AG04450 (cell line): ENCODE results near the gene OTUB2. TPM values are rescaled to one million over a fixed set of nuclear protein-coding genes. Genes with fewer than 3 reads are reported as not detected.
"Not testable (repeated sequence)": the region's sequence is repeated elsewhere in the genome, so short reads cannot be mapped to it uniquely, and the experiment has no call there.

Experiments
- CTCF ChIA-PET: fragments of 300-600, 350-600 bp; formaldehyde crosslinking; extraction: SDS; loops from one replicate; lab custom pipeline; 2022; ENCODE audit warnings: antibody characterized with exemption, inconsistent platforms; lab: Charles Lee
- POLR2A ChIA-PET: fragments of 350-600 bp; formaldehyde crosslinking; extraction: SDS; loops from one replicate; lab custom pipeline; 2021; ENCODE audit warnings: antibody characterized with exemption, inconsistent platforms; lab: Yijun Ruan, JAX
- DNase-seq: peaks from one replicate; pipeline ENCODE4 v3.0.0-alpha.2; 2011; ENCODE audit warnings: low read depth, low spot score
- H3K27ac ChIP-seq: one replicate; pipeline ENCODE4 v1.5.1; 2012; ENCODE audit warnings: low read depth, low read length, control low read depth
- H3K27me3 ChIP-seq: one replicate; pipeline ENCODE4 v1.6.0; 2012; ENCODE audit warnings: low read length; ENCODE audit not compliant: control insufficient read depth, insufficient read depth
- H3K4me3 ChIP-seq: 2 replicates; pipeline ENCODE4 v1.5.1; 2011; ENCODE audit warnings: mild to moderate bottlenecking, low read depth, low read length, control low read depth
- H3K9me3 ChIP-seq: 2 replicates; pipeline ENCODE4 v1.5.1; 2012; ENCODE audit warnings: low read length; ENCODE audit not compliant: control insufficient read depth, insufficient read depth
- polyA plus RNA-seq: library from polyadenylated mRNA; depleted of rRNA; stranded (reverse); fragments of >200 nt; gene quantifications from 2 replicates; pipeline ENCODE4 v1.2.3, GENCODE V29; 2011
- TF ChIP-seq, protein P1 (sequence below): IDR thresholded peaks from 2 replicates; pipeline ENCODE4 v1.5.1; 2011; ENCODE audit warnings: low read depth, low read length, control low read depth, inconsistent platforms

OTUB2 gene
- polyA plus RNA-seq, 1 experiment, result 2.3 TPM

DNA sequence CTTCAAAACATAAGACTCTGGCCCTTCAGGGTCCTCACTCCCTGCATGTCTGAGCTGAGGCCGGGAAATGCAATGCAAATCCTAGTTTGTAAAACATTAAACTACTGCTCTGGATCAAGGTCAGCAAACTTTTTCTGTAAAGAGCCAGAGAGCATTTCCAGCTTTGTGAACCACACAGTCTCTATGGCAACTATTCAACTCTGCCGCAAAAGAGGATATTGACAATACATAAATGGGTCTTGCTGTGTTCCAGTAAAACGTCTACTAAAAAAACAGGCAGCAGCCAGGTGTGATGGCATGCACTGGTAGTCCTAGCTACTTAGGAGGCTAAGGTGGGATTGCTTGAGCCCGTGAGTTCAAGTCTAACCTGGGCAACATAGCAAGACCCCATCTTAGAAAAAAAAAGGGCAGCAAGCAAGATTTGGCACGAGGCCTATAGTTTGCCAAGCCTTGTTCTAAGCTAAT, 32.6 kb downstream of the OTUB2 start:
- ChIA-PET CTCF (interaction anchor here (1.1 to 4.1 kb wide), 4 partner anchors 22 to 119 kb away, joined by 4 to 18 read pairs (median 8); no protein-coding TSS in a partner anchor), POLR2A (no interaction called here)
- no peak overlapping the region for H3K27ac ChIP-seq
- TF ChIP-seq, protein P1, sequence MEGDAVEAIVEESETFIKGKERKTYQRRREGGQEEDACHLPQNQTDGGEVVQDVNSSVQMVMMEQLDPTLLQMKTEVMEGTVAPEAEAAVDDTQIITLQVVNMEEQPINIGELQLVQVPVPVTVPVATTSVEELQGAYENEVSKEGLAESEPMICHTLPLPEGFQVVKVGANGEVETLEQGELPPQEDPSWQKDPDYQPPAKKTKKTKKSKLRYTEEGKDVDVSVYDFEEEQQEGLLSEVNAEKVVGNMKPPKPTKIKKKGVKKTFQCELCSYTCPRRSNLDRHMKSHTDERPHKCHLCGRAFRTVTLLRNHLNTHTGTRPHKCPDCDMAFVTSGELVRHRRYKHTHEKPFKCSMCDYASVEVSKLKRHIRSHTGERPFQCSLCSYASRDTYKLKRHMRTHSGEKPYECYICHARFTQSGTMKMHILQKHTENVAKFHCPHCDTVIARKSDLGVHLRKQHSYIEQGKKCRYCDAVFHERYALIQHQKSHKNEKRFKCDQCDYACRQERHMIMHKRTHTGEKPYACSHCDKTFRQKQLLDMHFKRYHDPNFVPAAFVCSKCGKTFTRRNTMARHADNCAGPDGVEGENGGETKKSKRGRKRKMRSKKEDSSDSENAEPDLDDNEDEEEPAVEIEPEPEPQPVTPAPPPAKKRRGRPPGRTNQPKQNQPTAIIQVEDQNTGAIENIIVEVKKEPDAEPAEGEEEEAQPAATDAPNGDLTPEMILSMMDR, result no peak
- no peak for DNase-seq
- H3K4me3 ChIP-seq, result no peak overlapping the region
- no peaks in the 10 kb centered on the region for H3K9me3 ChIP-seq
- H3K27me3 ChIP-seq, result no peaks in the 10 kb centered on the region

DNA sequence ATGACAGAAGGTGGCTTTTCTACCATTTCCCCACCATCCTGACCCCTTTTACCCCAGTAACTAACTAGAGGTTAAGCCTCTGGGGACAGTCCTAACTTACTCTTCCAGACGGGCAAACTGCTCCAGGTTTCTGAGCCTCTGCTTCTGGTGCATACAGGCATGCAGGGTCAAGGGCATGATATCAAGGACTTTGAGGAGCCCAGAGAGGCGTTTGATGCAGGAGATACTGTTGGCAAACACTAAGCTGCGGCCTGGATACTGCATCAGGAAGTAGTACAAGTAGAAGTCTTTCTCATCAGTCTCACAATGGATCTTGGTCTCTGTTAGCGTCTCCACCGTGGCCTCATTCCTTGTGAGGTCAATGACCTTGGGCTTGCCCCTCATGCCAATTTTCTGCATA, 33.9 kb downstream of the OTUB2 start:
- TF ChIP-seq, protein P1, result no peak
- Histone ChIP-seq H3K9me3 (no peaks in the 10 kb centered on the region), H3K27me3 (no peaks in the 10 kb centered on the region), H3K27ac (no peak overlapping the region), H3K4me3 (no peak overlapping the region)
- POLR2A ChIA-PET, result no interaction called here
- CTCF ChIA-PET, result interaction anchor here (1.8 kb wide), 1 partner anchor 120 kb away, joined by 4 read pairs; no protein-coding TSS in a partner anchor
- DNase-seq, result no peak

DNA sequence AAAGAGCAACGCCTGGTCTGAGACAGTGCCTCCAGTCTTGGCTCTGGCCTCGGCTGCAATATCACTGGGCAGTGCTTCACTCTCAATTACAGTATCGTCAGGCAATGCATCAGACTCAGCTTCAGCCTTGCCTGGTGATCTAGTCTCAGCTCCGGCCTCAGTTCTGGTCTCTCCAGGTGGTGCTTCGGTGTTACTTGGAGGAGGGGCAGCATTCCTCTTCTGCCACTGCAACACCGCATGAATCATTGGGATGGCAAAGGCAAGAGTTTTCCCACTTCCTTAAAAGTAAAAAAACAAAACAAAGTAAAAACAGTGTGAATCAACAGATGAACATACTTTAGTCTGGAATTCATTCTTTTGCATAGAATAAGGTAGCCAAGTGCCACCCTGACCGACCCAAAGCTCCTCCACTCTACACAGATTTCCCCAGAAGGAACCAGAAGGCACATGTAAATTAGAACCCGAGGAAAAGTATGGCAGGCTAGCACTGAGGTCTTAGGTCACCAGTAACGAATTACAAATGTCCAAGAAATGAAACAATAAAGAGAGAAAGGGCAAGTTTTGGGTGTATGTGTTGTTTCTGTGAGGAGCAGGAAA, 36.3 kb downstream of the OTUB2 start:
- DNase-seq, result no peak
- TF ChIP-seq, protein P1, result no peak
- Histone ChIP-seq H3K27me3 (no peaks in the 10 kb centered on the region), H3K4me3 (no peak overlapping the region), H3K9me3 (no peaks in the 10 kb centered on the region), H3K27ac (peak overlapping the region; percentile 25)
- ChIA-PET POLR2A (no interaction called here), CTCF (interaction anchor here (1.3 to 1.6 kb wide), 3 partner anchors 26 to 74 kb away, joined by 7 to 8 read pairs (median 8); no protein-coding TSS in a partner anchor)

DNA sequence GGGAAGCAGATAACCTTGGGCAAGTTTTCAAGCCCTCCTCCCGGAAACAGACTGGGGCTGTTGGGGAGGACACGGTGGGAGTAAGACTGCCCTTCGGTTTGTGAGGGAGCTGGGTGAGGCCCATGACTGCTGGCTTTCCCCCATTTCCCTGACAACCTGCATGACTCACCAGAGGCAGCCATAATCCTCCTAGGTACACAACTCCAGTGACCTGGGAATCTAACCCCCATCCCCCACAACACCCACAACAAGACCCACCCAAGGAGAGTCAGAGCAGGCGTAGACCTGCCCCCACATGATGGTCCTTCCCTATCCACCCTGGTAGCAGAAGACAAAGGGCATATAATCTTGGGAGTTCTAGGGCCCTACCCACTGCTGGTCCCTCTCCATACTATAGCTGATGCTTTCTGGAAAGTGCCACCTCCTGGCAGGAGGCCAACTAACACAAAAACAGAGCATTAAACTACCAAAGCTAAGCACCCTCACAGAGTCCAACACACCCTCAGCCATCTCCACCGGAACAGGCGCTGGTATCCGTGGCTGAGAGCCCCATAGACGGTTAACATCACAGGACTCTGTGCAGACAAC, 40.0 kb downstream of the OTUB2 start:
- TF ChIP-seq, protein P1, result no peak
- ChIA-PET CTCF (interaction anchor here (0.9 to 1.3 kb wide), 3 partner anchors 15 to 70 kb away, joined by 3 to 4 read pairs (median 4); no protein-coding TSS in a partner anchor), POLR2A (no interaction called here)

DNA sequence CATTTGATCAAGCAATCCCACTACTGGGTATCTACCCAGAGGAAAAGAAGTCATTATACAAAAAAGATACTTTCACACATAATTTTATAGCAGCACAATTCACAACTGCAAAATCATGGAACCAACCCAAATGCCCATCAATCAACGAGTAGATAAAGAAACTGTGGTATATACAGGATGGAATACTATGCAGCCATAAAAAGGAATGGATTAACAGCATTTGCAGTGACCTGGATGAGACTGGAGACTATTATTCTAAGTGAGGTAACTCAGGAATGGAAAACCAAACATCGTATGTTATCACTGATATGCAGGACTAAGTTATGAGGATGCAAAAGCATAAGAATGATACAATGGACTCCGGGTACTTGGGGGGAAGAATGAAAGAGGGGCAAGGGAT, 45.9 kb downstream of the OTUB2 start:
- peaks cover 14% of the 10 kb centered on the region for H3K9me3 ChIP-seq
- H3K27me3 ChIP-seq, DNase-seq, POLR2A ChIA-PET, CTCF ChIA-PET, H3K4me3 ChIP-seq, H3K27ac ChIP-seq: not testable (repeated sequence)

More for the DNA sequence above, 40.0 kb downstream of the OTUB2 start:
- Histone ChIP-seq H3K4me3 (no peak overlapping the region), H3K9me3 (no peaks in the 10 kb centered on the region), H3K27me3 (no peaks in the 10 kb centered on the region), H3K27ac (no peak overlapping the region)
- no peak for DNase-seq
